ENCODE results near the gene PSMC2. TPM values are rescaled to one million over a fixed set of nuclear protein-coding genes. Genes with fewer than 3 reads are reported as not detected.

Gene PSMC2
- total RNA-seq (2014; rRNA removed; shearing (Covaris generic)) = 518 and 689 TPM in 2 replicates

DNA sequence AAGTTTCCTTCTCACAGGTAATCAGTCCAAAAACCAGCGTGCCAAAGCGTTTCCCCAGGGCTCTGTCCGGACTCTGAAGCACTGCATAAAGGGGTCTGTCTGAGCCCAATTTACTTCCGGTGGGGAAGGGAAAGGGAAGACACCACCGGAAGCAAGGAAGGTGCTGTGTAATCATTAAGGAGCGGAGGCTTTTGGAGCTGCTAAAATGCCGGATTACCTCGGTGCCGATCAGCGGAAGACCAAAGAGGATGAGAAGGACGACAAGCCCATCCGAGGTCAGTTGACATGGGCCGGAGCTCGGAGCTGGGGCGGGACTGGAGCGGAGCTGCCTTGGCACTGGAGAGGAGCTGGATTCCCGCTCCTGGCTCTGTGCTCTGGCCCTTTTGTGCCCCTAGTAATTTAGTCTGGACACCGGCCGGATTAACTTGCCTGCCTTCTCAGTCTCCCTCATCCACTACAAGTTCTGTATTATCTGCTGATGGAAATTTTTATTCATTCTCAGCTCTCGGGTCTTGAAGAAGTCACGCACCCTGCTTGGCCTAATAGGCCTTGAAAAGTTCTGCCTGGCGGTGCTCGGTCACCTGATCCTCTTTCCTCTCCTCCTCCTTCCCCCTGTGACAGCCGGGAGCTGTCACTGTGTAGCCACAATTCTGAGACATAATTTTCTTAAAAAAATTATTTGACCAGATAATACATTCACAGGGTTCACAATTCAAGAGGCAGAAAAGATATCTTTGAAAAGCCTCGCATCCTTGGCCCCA lies at the start of gene PSMC2:
PSMC2 (plus strand) TSS at position 137 of the 761 bp plus-strand sequence; CDS start at position 206, 69 bp downstream.
- DNase-seq (ENCODE audit: low spot score) = peak; percentile 89

DNA sequence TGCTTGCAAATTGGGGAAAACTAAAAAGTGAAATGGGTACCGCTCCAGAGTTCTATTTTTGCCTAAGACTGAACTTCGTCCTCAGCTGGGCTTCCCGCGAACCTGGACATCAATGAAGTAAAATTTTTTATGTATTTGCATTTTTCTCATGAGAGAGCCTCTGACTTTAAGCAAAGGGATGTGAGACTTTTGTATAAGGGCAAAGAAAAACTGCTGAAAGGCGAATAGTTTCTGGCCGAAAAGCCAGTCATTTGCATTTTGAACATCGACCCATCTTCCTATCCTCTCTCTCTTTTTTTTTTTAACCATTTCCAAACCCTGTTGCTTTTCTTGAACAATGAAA lies 49.6 kb upstream of the PSMC2 start:
- DNase-seq (ENCODE audit: low spot score) = no peak

DNA sequence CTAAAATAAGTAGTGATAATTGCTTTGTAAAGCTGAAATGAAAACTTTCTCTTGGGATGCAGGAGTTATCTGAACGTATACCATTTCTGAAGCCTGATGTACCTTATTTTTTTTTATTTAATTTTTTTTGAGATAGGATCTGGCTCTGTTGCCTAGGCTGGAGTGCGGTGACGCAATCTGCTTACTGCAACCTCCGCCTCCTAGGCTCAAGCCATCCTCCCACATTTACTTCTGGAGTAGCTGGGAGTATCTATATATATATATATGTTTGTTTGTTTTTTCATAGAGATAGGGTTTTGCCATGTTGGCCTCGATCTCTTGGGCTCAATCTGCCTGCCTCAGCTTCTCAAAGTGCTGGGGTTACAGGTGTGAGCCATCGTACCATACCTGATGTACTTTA lies 47.8 kb upstream of the PSMC2 start:
- DNase-seq (ENCODE audit: low spot score) = no peak

DNA sequence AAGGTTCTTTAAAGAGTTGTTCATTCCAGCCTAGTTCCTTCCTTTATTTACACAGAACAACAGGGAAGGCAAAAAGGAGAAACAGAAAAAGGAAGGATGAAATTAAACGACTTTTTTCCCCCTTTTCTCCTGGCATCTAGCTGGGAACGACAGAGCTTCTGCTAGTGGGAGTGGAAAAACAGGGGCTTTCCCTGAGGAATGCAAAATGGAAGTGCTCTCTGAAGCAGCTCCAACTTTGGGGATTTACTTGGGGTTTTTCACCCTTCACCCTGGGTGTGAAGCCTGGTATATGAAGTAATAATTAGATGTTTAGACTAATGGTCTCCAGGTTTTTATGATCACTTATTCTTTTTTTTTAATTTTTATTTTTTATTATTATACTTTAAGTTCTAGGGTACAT lies 46.0 kb upstream of the PSMC2 start:
- no peak for DNase-seq (ENCODE audit: low spot score)

DNA sequence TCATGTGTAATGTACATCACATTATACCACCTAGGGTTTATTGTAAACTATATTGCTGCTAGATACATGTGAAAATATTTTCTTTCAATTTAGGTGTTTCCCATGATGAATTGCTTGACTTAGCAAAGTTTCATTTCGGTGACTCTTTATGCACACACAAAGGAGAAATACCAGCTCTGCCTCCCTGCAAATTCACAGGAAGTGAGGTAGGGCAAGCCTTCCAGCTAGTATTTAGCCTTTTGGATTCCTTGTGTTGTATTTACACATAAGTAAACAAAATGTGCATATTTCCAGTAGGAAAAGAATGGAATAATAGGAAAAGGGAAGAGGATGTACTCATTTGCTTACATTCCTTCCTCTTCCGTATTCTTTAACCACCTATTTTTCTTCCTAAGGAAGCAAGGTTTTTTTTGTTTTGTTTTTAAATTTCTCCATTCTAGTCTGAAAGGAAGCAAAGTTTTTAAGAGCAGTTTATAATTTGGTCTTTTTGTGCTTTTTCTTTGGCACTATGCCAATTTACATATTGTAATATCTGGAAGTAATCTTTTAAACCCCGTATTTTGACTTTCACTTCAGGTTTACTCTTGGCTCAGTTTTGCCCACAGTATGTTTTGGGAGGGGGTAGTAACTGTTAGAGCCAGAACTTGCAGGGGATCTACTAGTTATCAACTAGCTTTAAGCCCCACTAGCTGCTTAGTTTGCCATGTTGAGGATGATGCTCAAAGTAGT lies 39.8 kb upstream of the PSMC2 start:
- DNase-seq (ENCODE audit: low spot score) = no peak

DNA sequence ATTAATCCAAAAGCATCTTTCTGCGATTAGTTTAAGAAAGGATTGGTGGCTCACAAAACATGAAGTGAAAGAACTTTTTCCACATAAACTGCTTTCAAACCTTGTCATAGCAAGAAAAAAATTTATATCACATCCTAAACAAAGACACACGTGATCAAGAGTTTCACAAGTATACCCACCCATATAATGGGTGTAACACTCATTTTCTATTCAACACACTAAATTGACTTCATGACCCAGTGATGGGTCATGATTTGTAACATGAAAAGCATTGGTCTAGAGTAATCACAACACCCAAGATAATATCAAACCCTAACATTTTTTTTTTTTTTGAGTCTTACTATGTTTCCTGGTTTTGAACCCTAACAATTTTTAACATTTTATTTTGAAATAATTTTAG lies 32.6 kb upstream of the PSMC2 start:
- DNase-seq (ENCODE audit: low spot score) = no peak

DNA sequence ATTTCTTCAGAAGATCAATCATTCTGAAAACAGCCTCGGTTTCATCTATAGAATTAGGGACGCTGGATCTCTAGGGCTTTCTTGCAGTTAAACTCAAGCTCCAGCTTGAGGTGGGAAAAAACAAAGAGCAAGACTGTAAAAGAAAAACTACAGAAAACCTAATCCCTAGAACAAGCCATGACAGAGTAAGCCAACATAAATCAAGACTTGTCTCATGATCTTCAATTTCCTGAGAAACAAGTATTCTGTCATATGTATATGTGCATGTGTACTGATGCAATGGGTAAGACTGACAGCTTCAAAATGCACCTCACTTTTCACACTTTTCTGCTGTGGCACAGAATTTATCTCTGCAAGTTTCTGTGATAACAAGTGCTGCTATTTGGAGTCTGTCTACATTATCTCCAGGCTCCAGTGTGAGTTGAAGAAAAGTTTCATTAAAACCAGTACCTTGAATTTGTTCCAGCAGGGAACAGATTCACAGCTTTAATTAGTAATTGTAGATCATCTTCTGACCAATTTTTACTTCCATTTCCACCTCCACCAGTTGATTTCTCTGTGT lies 31.0 kb upstream of the PSMC2 start:
- DNase-seq (ENCODE audit: low spot score) = no peak

DNA sequence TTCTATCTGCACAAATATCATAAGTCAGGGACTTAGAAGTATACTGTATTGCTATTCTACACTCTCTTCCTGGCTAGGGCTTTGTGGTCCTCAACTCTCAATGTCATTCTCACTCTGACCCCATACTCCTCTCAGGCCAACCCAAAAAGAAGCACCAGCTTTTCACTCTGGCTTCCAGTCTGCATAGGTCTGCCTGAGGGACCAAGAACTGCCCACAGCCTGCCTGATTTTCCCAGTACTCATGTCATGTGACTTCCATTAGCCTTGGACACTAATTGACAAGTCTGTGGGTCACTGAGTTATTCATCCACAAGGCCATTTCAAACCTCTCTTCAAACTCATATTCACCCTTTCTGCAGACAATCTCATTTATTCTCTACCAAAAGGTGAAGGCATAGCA lies 30.4 kb upstream of the PSMC2 start:
- DNase-seq (ENCODE audit: low spot score) = no peak

DNA sequence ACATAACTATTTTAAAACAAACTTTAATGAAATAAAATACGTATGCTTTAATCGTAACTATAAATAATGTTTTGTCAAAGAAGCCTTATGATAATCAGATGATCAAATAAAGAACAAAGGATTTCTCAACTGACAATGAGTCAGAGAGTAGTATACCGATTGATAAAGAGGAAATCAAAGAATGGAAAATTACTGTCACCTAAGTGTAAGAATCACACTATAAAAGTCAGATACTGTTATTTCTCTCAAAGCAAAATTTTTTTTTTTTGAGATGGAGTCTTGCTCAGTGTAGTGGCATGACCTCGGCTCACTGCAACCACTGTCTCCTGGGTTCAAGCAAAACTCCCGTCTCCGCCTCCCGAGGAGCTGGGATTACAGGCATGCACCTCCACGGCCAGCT lies 21.7 kb upstream of the PSMC2 start:
- no peak for DNase-seq (ENCODE audit: low spot score)

DNA sequence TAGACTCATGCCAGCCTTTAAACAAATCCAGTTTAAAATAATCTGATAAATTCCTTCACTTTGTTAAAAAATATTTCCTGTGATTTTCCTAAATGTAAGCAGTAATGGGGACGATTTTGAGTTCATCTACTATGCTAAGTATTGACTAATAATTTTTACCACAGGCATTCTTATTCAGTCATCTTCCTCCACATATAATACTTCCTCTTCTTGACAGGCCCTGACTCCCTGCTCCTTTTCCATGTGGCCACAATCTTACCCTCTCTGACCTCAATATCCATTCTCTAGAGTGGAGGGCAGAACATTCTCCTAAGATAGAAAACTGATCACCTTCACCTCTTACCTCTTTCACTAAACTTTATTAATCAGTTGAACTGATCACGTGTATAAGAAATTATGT lies 10.7 kb upstream of the PSMC2 start:
- DNase-seq (ENCODE audit: low spot score) = no peak

DNA sequence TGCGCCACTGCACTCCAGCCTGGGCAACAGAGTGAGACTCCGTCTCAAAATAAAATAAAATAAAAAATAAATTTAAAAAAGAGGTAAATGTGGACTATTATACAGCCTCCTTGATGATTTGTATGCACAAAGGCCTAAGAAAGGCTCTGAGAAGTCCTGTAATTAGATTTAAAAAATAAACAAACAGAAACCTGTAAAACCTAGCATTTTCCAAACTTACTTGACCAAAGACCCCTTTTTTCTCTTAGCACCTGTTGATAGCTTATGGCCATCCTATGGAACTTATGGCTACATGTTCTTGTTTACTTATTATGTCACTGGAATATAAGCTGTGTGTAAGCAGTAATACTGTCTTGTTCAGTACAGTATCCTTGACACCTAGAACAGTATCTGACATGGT lies 8.6 kb upstream of the PSMC2 start:
- no peak for DNase-seq (ENCODE audit: low spot score)

DNA sequence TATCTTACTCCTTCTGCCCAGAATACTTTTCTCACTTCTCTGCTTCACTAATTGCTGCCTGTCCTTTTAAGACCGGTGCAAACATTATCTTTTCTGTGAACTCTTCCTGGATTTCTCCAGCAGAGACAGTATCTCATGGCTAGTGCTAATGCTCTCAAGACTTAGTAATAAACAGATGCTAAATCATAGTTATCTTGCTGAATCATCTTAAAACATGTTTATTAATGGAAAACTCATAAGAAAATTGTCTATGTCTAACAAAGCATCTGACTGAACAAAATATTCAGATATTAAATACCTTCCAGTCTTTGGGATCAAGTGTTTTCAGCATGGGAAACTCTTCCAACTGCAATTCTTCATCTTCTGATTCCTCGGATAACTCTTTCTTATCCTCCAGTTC lies 6.0 kb upstream of the PSMC2 start:
- no peak for DNase-seq (ENCODE audit: low spot score)

DNA sequence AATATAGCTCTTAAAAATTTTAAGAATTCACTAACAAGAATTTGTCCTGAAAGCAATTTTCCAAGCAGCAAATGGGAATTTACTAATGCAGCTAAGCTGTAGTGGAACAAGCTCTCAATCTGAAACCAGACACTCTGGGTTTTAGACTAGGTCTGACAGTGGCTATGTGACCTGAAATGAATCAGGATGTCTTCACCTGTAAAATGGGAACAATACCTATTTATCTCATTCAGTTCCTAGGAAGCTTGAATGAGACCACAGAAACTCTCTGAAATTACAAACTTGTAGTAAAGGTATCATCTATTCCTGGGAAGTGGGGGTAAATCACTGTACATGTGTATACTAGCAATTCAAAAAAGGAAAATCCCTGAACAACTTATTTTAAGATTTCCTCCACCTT lies 4.1 kb upstream of the PSMC2 start:
- DNase-seq (ENCODE audit: low spot score) = no peak

DNA sequence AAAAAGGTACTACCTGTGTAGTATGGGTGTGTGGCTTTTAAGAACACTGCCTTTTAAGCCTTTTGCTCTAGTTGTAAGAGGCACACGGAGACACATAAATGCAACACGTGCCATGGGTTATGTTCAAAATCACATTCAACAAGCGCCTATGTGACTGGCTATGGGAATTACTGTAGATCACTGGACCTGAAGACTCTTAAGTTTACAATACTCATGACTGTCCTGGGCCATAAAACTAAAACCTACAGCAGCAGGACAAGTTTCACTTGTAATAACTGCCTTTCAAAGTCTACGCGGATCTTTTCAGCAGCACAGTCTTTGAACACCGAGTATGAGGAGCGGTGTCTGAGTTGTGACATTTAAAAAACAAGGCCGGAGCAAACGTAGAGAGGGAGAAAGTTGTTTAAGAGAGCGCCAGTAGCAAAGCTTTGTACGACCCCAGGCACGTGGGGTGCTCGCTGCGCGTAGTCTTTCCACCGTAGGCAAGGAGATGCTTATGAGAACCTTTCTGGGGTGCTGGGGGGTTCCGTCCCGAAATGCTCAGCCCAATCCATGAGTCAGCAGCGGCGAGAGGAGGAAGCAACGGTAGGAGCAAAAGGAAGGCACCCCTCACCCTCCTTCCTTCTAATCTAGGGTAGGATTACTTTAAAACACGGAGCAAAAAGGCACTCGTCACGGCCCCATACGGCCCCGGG lies 3.5 kb upstream of the PSMC2 start:
- peak; percentile 47 for DNase-seq (ENCODE audit: low spot score)

DNA sequence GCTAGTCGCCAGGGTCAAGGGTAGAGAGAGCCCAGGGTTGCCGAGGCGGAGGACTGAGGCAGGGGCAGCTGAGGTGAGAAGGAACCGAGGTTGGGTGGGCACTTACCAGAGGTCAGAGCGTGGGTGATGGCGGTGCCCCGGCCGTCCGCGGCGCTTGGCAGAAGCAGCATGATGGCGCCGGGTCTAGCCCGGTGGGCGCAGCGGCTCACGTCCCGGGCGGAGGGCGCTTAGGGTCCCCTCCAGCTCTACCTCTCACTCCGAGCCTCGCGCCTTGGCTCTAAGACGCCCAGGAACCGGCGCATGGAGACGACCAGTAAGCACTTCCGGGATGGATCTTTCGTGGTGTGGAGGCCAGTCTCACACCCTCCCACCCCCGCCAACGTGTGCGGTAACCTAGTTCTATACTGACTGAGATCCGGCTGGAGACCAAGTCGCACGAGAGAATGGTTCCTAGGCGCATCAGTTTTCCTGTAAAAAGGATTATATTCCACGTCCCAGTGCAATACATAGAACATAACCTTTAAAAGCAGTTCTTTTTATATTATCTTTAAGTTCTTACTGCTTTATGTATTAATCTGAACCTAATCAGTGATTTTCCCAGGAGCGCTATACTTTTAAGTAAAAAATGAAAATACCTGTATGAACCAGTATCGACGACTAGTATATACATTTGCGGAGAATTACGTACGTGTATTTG lies 2.8 kb upstream of the PSMC2 start, which contains the start of gene DNAJC2:
DNAJC2 (minus strand) TSS at position 315 of the 697 bp plus-strand sequence; CDS start at position 170, 145 bp downstream.
- peak; percentile 92 for DNase-seq (ENCODE audit: low spot score)

DNA sequence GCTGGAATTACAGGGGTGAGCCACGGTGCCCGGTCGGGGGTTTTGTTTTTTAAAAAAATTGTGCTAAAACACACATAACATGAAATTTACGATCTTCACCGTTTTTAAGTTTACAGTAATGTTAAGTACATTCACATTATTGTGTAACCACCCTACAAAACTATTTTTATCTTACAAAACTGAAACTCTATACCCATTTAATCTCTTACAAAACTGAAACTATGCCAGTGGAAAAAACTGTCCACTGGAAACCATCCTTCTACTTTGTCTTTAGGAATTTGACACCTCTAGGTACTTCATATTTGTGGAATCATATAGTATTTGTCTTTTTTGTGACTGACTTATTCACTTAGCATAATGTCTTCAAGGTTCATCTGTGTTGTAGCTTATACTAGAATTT lies 1.0 kb upstream of the PSMC2 start:
- DNase-seq (ENCODE audit: low spot score) = no peak

DNA sequence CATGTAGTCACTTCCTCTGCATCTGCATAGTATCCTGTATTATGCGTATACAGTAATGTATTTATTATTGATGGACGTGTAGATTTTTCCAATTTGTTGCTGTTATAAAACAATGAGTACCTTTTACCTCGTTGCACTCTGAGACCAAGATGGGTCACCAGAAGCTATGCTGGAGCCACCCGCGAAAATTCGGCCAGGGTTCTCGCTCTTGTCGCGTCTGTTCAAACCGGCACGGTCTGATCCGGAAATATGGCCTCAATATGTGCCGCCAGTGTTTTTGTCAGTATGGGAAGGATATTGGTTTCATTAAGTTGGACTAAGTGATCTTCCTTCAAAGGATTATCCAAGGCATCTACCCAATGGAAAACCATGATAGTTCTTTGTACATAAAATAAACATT lies 1.0 kb downstream of the PSMC2 start:
- no peak for DNase-seq (ENCODE audit: low spot score)

DNA sequence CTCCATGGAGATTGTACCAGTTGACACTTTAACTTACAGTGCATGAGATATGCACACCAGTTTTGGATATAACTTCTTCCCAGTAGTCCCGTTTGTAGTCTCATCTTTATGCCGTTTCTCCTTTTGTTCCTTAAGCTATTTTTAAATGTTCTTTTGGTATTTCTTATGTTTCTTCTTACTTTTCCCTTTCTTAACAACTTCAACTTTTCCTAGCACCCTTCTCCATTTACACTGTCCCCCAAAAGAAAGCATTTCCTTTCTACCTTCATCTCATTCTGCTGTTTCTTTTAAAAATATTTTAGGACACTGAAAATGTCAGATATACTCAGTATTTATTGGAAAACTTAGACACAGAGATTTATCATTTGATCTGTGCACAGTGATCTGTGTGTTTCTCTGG lies 1.5 kb downstream of the PSMC2 start:
- no peak for DNase-seq (ENCODE audit: low spot score)

DNA sequence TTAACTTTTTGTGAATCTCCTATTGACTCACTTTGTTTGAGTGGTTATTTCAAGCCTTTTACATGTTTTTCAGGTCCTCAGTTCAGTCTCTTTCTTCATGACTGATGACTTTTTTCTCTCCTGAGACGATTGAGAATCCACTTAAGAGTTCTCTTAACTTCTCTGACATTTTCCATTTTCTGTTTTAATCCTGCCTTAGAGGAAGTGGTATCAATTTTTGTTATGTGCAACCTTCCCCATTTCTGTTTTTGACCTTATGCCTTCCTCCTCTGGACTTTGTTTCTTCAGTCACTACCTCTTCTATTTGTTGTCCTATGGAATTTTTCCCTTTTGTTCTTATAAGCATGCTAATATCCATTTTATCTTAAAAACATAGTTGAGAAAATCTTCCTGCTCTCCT lies 2.4 kb downstream of the PSMC2 start:
- DNase-seq (ENCODE audit: low spot score) = no peak

DNA sequence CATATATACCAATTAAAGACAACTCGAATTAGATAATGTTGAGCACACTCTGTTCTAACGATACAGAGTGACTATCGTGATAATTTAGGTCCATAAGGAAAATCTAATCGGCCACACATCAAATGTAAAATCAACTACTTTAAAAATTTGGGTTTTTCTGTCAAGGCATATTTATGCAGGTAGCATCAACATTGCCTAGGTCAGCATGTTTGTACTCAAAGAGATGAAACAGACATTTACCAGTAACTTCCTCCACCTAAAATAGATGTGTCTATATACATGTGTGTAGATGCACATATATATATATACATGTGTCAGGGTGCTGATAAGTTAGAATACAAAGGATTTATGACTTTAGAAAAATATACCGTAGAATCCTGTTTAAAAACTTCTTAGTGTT lies 22.0 kb downstream of the PSMC2 start:
- DNase-seq (ENCODE audit: low spot score) = no peak

DNA sequence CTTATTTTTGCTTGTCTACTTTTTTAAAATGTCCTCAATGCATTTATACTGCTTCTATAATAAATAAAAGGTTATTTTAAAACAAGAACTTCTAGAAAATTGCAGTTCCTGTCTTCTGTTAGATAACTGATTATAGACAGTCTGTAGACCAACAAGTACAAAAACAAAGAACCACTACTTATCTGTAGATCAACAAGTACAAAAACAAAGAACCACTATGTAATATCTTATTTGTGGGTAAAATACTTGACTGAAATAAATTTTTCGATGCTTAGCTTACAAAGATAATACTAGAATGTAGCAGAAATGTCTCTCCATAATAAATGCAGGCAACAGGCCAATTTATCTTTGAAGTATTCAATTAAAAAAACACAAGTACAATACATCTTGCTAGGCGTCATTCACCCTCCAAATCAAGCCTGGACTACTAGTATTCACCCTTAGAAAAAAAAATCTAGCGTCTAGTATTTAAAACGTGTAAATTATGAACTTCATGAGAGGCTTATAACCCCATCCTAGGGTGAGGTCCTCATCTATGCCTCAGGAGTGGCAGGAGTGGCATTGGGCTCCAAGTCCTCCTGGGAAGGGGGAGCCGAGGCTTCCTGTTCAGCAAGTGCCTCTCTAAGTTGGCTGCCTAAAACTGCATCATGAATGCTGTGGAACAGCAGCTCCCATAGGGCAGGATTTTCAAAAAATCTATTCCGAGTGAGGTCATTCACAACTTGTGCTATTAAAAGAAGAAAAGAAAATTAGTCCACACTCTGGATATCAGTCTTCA lies 26.6 kb downstream of the PSMC2 start:
- no peak for DNase-seq (ENCODE audit: low spot score)

Data from A172 (cell line).